Measurements from ENCODE around the gene MLNR.

MLNR gene

GRCh38 chr13:49225223-49226042 is 5.3 kb downstream of the MLNR start:
- no peaks in the 10 kb centered on the region for H3K9me2 ChIP-seq (replicated peaks; ENCODE audit: control insufficient read depth, low read length)
- H3K79me2 ChIP-seq (ENCODE audit: control insufficient read depth, low read length): no peaks in the 10 kb centered on the region
- peaks cover 6% of the 10 kb centered on the region for H3K27me3 ChIP-seq (ENCODE audit: control insufficient read depth, low read length)
- no peaks in the 10 kb centered on the region for H3K4me1 ChIP-seq (ENCODE audit: control insufficient read depth, low read length)
- no peaks in the 10 kb centered on the region for H3K9me3 ChIP-seq (ENCODE audit: control insufficient read depth, insufficient read depth, low read length)
- H3K27ac ChIP-seq (ENCODE audit: low read depth, low read length): no peak overlapping the region
- H3F3A ChIP-seq (ENCODE audit: control insufficient read depth, insufficient read depth): no peaks in the 10 kb centered on the region
- no peaks in the 10 kb centered on the region for H3K36me3 ChIP-seq (ENCODE audit: control insufficient read depth, low read length)
- H3K4me3 ChIP-seq (ENCODE audit: low read length): no peak overlapping the region
- no peak overlapping the region for H3K4me2 ChIP-seq (ENCODE audit: low read length)
- H4K20me1 ChIP-seq (ENCODE audit: control insufficient read depth, insufficient read depth, low read depth, low read length): no peaks in the 10 kb centered on the region
- no peak for TF ChIP-seq EZH2phosphoT487 (IDR thresholded peaks at IDR 0.05; ENCODE audit: borderline replicate concordance, low read length)
- TF ChIP-seq CTCF (IDR thresholded peaks at IDR 0.05; ENCODE audit: low read depth, low read length, poor library complexity, severe bottlenecking): no peak

DNA sequence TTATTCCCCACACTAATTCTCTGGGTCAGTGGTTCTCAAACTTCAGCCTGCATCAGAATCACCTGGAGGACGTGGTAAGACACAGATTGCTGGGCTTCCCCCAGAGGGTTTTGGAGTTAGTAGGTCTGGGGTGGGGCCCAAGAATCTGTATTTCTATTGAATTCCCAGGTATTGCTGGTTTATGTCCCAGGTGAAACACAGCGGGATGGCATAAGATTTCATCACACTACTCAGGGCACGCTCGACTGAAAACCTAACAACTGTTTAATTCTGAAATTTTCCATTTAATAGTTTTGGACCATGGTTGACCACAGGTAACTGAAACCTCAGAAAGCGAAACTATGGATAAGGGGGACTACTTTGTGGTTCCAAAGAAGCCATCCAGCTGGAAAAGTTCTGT is 6.5 kb downstream of the MLNR start:
- Histone ChIP-seq H4K20me1 (ENCODE audit: control insufficient read depth, insufficient read depth, low read depth, low read length) (no peaks in the 10 kb centered on the region), H3K4me2 (ENCODE audit: low read length) (no peak overlapping the region), H3K4me3 (ENCODE audit: low read length) (no peak overlapping the region), H3F3A (ENCODE audit: control insufficient read depth, insufficient read depth) (no peaks in the 10 kb centered on the region), H3K27me3 (ENCODE audit: control insufficient read depth, low read length) (peaks cover 6% of the 10 kb centered on the region), H3K27ac (ENCODE audit: low read depth, low read length) (no peak overlapping the region), H3K4me1 (ENCODE audit: control insufficient read depth, low read length) (no peaks in the 10 kb centered on the region), H3K36me3 (ENCODE audit: control insufficient read depth, low read length) (no peaks in the 10 kb centered on the region), H3K9me3 (ENCODE audit: control insufficient read depth, insufficient read depth, low read length) (no peaks in the 10 kb centered on the region), H3K9me2 (replicated peaks; ENCODE audit: control insufficient read depth, low read length) (no peaks in the 10 kb centered on the region), H3K79me2 (ENCODE audit: control insufficient read depth, low read length) (no peaks in the 10 kb centered on the region)
- TF ChIP-seq CTCF (IDR thresholded peaks at IDR 0.05; ENCODE audit: low read depth, low read length, poor library complexity, severe bottlenecking) (no peak), EZH2phosphoT487 (IDR thresholded peaks at IDR 0.05; ENCODE audit: borderline replicate concordance, low read length) (no peak)

DNA sequence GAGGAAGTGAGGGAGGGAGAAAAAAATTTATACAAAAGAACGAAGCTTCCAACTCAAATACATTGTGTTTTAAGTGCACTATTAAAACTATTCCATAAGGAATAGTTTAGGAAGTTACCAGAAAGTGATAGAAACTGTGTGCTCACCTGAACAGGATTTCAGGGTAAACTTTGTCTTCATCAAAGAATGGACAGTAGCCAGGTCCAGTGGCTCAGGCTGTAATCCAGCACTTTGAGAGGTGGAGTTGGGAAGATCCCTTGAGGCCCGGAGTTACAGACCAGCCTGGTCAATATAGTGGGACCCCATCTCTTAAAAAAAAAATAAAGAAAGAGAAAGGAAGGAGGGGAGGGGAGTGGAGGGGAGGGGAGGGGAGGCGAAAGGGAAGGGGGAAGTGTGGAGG is 14.6 kb downstream of the MLNR start:
- Histone ChIP-seq H3K27me3 (ENCODE audit: control insufficient read depth, low read length) (no peaks in the 10 kb centered on the region), H3F3A (ENCODE audit: control insufficient read depth, insufficient read depth) (no peaks in the 10 kb centered on the region), H3K4me2 (ENCODE audit: low read length) (peak overlapping the region; percentile 47), H3K27ac (ENCODE audit: low read depth, low read length) (no peak overlapping the region), H3K4me3 (ENCODE audit: low read length) (peak overlapping the region; percentile 25), H4K20me1 (ENCODE audit: control insufficient read depth, insufficient read depth, low read depth, low read length) (no peaks in the 10 kb centered on the region), H3K4me1 (ENCODE audit: control insufficient read depth, low read length) (peaks cover 20% of the 10 kb centered on the region), H3K9me2 (replicated peaks; ENCODE audit: control insufficient read depth, low read length) (no peaks in the 10 kb centered on the region), H3K79me2 (ENCODE audit: control insufficient read depth, low read length) (no peaks in the 10 kb centered on the region), H3K36me3 (ENCODE audit: control insufficient read depth, low read length) (no peaks in the 10 kb centered on the region), H3K9me3 (ENCODE audit: control insufficient read depth, insufficient read depth, low read length) (no peaks in the 10 kb centered on the region)
- no peak for TF ChIP-seq CTCF (IDR thresholded peaks at IDR 0.05; ENCODE audit: low read depth, low read length, poor library complexity, severe bottlenecking)
- no peak for TF ChIP-seq EZH2phosphoT487 (IDR thresholded peaks at IDR 0.05; ENCODE audit: borderline replicate concordance, low read length)

Data from DOHH2 (cell line).